GM12878 (cell line): ENCODE measurements around the gene MCM5. TPM values are rescaled to one million over a fixed set of nuclear protein-coding genes. Genes with fewer than 3 reads are reported as not detected.

Source experiments
- REST ChIP-seq: IDR thresholded peaks from 2 replicates; pipeline ENCODE4 v1.6.1; 2012; ENCODE audit warnings: mild to moderate bottlenecking, low read depth, low read length
- USF2 ChIP-seq: IDR thresholded peaks from 2 replicates; pipeline ENCODE4 v1.6.1; 2011; ENCODE audit warnings: low read depth, low read length, improper control_type of control experiment, borderline replicate concordance
- ZNF592 ChIP-seq: fragments of 450-650 bp; IDR thresholded peaks from 2 replicates; pipeline ENCODE4 v1.6.1; 2017; ENCODE audit warnings: mild to moderate bottlenecking, moderate library complexity
- polyA plus RNA-seq, 11 experiments: library from polyadenylated mRNA; depleted of rRNA in 4 of 11; unstranded in 6 of 11; stranded (reverse) in 5 of 11; fragments of >200 nt; fragmentation: Nextera tagmentation in 4 of 11; fragmentation: Illumina TruSeq in 1 of 11; extraction: Ambion mirVana in 4 of 11; extraction: Trizol in 1 of 11; gene quantifications; 1 replicate in 1 of 11; 2 replicates in 10 of 11; pipeline versions ENCODE4 v1.2.1 to v1.2.3, GENCODE V29; 2011 to 2016; ENCODE audit warnings: inconsistent platforms in 2 of 11, missing spikeins in 2 of 11, low read depth in 1 of 11
- total RNA-seq, 4 experiments: library from RNA; depleted of rRNA in 3 of 4; stranded (reverse); fragments of >200 nt in 3 of 4; fragmentation: Illumina TruSeq in 1 of 4; extraction: Trizol in 1 of 4; gene quantifications; 2 replicates each; pipeline versions ENCODE4 v1.2.1 to v1.2.3, GENCODE V29; 2013 to 2021

MCM5 gene
- total and polyA plus RNA-seq, 10 of the 15 experiments (the other 5 are each of a cell fraction or from before 2014, with no cell fraction given), result 14.1 to 360 (median 164) TPM

GRCh38 chr22:35436421-35436820, 36.5 kb downstream of the MCM5 start (continued):
- TF ChIP-seq USF2 (no peak), ZNF592 (no peak), REST (no peak)
